Measurements from ENCODE around the gene KLK14.

- TF ChIP-seq POLR2A (IDR thresholded peaks at IDR 0.05) (no peak), CTCF (IDR thresholded peaks at IDR 0.05) (no peak), EP300 (IDR thresholded peaks at IDR 0.05) (no peak)
These were observed 24.8 kb upstream of the KLK14 start for GRCh38 chr19:51107406-51108065.
